CD14-positive monocyte (primary cell): ENCODE data around the gene TNFSF9. TPM values are rescaled to one million over a fixed set of nuclear protein-coding genes. Genes with fewer than 3 reads are reported as not detected.

Experiments
- DNase-seq, 3 donors: peaks; one replicate each; pipeline ENCODE4 v3.0.0-alpha.2; 2011 to 2022
- H2AFZ ChIP-seq: 2 replicates; pipeline ENCODE4 v1.6.0; 2012; ENCODE audit warnings: mild to moderate bottlenecking, low read depth, low read length, inconsistent platforms; ENCODE audit not compliant: insufficient read depth, poor library complexity, severe bottlenecking
- H3K27ac ChIP-seq, 2 donors: 1 replicate in 1 of 2; 2 replicates in 1 of 2; pipeline ENCODE4 v1.5.1; 2012 to 2013; ENCODE audit warnings: low read length in 2 of 2, control low read depth in 1 of 2, inconsistent platforms in 1 of 2, low read depth in 1 of 2, mild to moderate bottlenecking in 1 of 2
- H3K27me3 ChIP-seq, 2 donors: one replicate each; pipeline versions ENCODE4 v1.6.0 to v1.6.1; 2011 to 2013; ENCODE audit warnings: low read length in 2 of 2; ENCODE audit not compliant: control insufficient read depth in 2 of 2, insufficient read depth in 2 of 2
- H3K36me3 ChIP-seq, 2 donors: replicated peaks in 1 of 2; 1 replicate in 1 of 2; 2 replicates in 1 of 2; pipeline versions ENCODE4 v1.5.1 to v1.6.1; 2012 to 2013; ENCODE audit warnings: low read length in 2 of 2, control low read depth in 1 of 2, inconsistent platforms in 1 of 2, mild to moderate bottlenecking in 1 of 2; ENCODE audit not compliant: insufficient read depth in 2 of 2, control insufficient read depth in 1 of 2
- H3K4me1 ChIP-seq, 2 donors: 1 replicate in 1 of 2; 2 replicates in 1 of 2; pipeline versions ENCODE4 v1.5.1 to v1.6.1; 2012 to 2013; ENCODE audit warnings: low read length in 2 of 2, control low read depth in 1 of 2, inconsistent platforms in 1 of 2, mild to moderate bottlenecking in 1 of 2, moderate library complexity in 1 of 2; ENCODE audit not compliant: insufficient read depth in 2 of 2, control insufficient read depth in 1 of 2
- H3K4me2 ChIP-seq: replicated peaks from 2 replicates; pipeline ENCODE3; 2012; ENCODE audit warnings: low read length, moderate library complexity, mild to moderate bottlenecking; ENCODE audit not compliant: poor library complexity, severe bottlenecking; ENCODE audit errors: extremely low read depth
- H3K4me3 ChIP-seq, 3 experiments: fragments of 200-600 bp in 1 of 3; sonication (generic) in 1 of 3; replicated peaks in 1 of 3; 1 replicate in 2 of 3; 2 replicates in 1 of 3; pipeline ENCODE4 v1.5.1; 2011 to 2013; ENCODE audit warnings: low read length in 3 of 3, mild to moderate bottlenecking in 3 of 3, control low read depth in 2 of 3, low read depth in 2 of 3, inconsistent platforms in 1 of 3, moderate library complexity in 1 of 3
- H3K79me2 ChIP-seq: 2 replicates; pipeline ENCODE4 v1.6.0; 2012; ENCODE audit warnings: mild to moderate bottlenecking, control low read depth, inconsistent platforms, low read length, moderate library complexity; ENCODE audit not compliant: insufficient read depth
- H3K9ac ChIP-seq: 2 replicates; pipeline ENCODE4 v1.6.0; 2017; ENCODE audit warnings: low read length, mild to moderate bottlenecking; ENCODE audit not compliant: insufficient read depth, poor library complexity, severe bottlenecking
- H3K9me3 ChIP-seq, 2 donors: replicated peaks in 1 of 2; 1 replicate in 1 of 2; 2 replicates in 1 of 2; pipeline versions ENCODE4 v1.5.1 to v1.6.1; 2012 to 2013; ENCODE audit warnings: low read length in 2 of 2, control low read depth in 1 of 2; ENCODE audit not compliant: control insufficient read depth in 1 of 2, insufficient read depth in 1 of 2
- H4K20me1 ChIP-seq: 2 replicates; pipeline ENCODE4 v1.6.0; 2012; ENCODE audit warnings: mild to moderate bottlenecking, low read length, control low read depth, moderate library complexity; ENCODE audit not compliant: insufficient read depth
- H3K27ac Mint-ChIP-seq, 7 donors: one replicate each; pipeline ENCODE4 v1.8.0; 2020; ENCODE audit warnings: mild to moderate bottlenecking in 7 of 7, mixed read lengths in 7 of 7, moderate library complexity in 6 of 7, inconsistent platforms in 2 of 7
- H3K27me3 Mint-ChIP-seq, 3 donors: one replicate each; pipeline ENCODE4 v1.8.0; 2021 to 2022; ENCODE audit warnings: low read depth in 3 of 3, mild to moderate bottlenecking in 3 of 3, mixed read lengths in 3 of 3, moderate library complexity in 3 of 3, inconsistent platforms in 1 of 3
- H3K36me3 Mint-ChIP-seq, 2 donors: one replicate each; pipeline ENCODE4 v1.8.0; 2020; ENCODE audit warnings: mixed read lengths in 2 of 2, inconsistent platforms in 1 of 2, mild to moderate bottlenecking in 1 of 2
- H3K4me1 Mint-ChIP-seq: one replicate; pipeline ENCODE4 v1.8.0; 2020; ENCODE audit warnings: mild to moderate bottlenecking, mixed read lengths
- H3K4me3 Mint-ChIP-seq, 2 donors: one replicate each; pipeline ENCODE4 v1.8.0; 2020; ENCODE audit warnings: mild to moderate bottlenecking in 2 of 2, mixed read lengths in 2 of 2, moderate library complexity in 1 of 2
- H3K9me3 Mint-ChIP-seq, 7 donors: one replicate each; pipeline ENCODE4 v1.8.0; 2020 to 2022; ENCODE audit warnings: mixed read lengths in 7 of 7, mild to moderate bottlenecking in 6 of 7, moderate library complexity in 6 of 7, inconsistent platforms in 2 of 7
- WGBS: methylation state at CpG from one replicate; pipeline ENCODE4 v1.1.5; 2013; ENCODE audit warnings: missing lambda C conversion rate; ENCODE audit not compliant: insufficient coverage; 5-methylcytosine and 5-hydroxymethylcytosine counted together
- intact Hi-C, 2 donors: fragments of 100-400 bp; cut with micrococcal nuclease; formaldehyde crosslinking; loops; one replicate each; pipeline versions ENCODE4 v1.15.0 to v1.15.1; 2023
- polyA plus RNA-seq, 3 donors: library from polyadenylated mRNA; depleted of rRNA in 1 of 3; unstranded in 2 of 3; stranded (reverse) in 1 of 3; fragments of 300-500 nt in 2 of 3; fragments of >200 nt in 1 of 3; fragmentation: Illumina TruSeq in 2 of 3; gene quantifications; 1 replicate in 2 of 3; 2 replicates in 1 of 3; pipeline ENCODE4 v1.2.3, GENCODE V29; 2012 to 2021
- TF ChIP-seq, protein P1 (sequence below): fragments of 200-600 bp; IDR thresholded peaks from one replicate; pipeline ENCODE4 v1.8.0; 2022; ENCODE audit warnings: antibody characterized with exemption, mild to moderate bottlenecking

The TNFSF9 gene
- polyA plus RNA-seq, 3 donors: 3.7 to 4.9 (median 4.3) TPM

DNA sequence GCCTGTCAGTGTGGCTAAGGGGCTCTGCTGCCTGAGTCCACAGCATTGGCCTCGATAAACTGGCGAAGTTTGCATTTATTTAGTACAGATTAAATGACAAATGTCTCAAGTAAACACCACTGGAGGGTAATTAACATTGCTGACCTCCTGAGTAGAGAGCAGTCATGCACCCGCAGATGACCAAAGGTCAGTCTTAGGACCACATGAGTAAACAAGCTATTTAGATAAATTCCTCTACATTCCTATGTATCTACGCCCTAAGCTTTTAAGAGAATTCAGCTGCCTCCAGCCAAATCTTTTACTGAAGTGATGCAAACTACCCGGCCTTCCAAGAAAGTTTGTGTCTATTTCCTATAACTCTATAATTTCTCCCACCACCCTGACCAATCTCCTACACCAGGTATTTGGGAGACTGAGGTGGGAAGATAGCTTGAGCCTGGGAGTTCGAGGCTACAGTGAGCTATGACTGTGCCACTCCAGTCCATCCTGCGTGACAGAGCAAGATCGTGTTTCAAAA is 37.2 kb downstream of the TNFSF9 start:
- DNase-seq: no peak
- Histone ChIP-seq H4K20me1 (no peaks in the 10 kb centered on the region), H3K9ac (no peak overlapping the region), H3K27me3 (peaks cover 0 to 6% of the 10 kb centered on the region in 2 donors), H3K36me3 (no peaks in the 10 kb centered on the region), H3K9me3 (no peaks in the 10 kb centered on the region), H3K4me3 (no peak overlapping the region), H2AFZ (no peak overlapping the region), H3K4me2 (no peak overlapping the region), H3K27ac (no peak overlapping the region), H3K79me2 (no peaks in the 10 kb centered on the region), H3K4me1 (peaks cover 19 to 20% of the 10 kb centered on the region in 2 donors)
- TF ChIP-seq, protein P1, sequence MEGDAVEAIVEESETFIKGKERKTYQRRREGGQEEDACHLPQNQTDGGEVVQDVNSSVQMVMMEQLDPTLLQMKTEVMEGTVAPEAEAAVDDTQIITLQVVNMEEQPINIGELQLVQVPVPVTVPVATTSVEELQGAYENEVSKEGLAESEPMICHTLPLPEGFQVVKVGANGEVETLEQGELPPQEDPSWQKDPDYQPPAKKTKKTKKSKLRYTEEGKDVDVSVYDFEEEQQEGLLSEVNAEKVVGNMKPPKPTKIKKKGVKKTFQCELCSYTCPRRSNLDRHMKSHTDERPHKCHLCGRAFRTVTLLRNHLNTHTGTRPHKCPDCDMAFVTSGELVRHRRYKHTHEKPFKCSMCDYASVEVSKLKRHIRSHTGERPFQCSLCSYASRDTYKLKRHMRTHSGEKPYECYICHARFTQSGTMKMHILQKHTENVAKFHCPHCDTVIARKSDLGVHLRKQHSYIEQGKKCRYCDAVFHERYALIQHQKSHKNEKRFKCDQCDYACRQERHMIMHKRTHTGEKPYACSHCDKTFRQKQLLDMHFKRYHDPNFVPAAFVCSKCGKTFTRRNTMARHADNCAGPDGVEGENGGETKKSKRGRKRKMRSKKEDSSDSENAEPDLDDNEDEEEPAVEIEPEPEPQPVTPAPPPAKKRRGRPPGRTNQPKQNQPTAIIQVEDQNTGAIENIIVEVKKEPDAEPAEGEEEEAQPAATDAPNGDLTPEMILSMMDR: no peak
- peaks cover 9 to 22% (median 15%) of the 10 kb centered on the region in 7 donors for H3K9me3 Mint-ChIP-seq
- peaks cover 20% of the 10 kb centered on the region for H3K4me1 Mint-ChIP-seq
- H3K4me3 Mint-ChIP-seq: peak overlapping the region in 1 of 2 donors; percentile 26
- H3K36me3 Mint-ChIP-seq: no peaks in the 10 kb centered on the region
- no peak overlapping the region for H3K27ac Mint-ChIP-seq
- WGBS: 100% methylated on average over 1 of the region's 8 CpGs
- intact Hi-C loops: no loop called here
- H3K27me3 Mint-ChIP-seq: peaks cover 6 to 37% (median 10%) of the 10 kb centered on the region in 3 donors

DNA sequence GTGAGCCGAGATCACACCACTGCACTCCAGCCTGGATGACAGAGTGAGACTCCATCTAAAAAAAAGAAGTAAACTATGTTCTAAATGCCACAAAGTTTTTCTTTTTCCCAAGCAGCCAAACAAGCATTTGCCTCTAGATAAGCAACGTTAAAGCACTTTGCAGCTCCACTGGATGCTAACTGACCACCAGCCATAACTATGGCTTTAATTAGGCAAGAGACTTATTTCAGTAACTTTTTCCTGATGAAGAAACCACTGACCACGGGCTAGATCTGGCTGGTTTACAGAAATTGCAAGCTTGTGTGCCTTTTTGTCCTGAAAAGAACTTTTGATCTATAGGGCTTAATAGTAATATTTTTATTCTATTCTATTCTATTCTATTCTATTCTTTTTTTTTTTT is 38.0 kb downstream of the TNFSF9 start:
- no peak for DNase-seq
- Histone ChIP-seq H3K4me3 (no peak overlapping the region), H3K27ac (no peak overlapping the region), H3K4me1 (peaks cover 19 to 21% of the 10 kb centered on the region in 2 donors), H3K4me2 (no peak overlapping the region), H4K20me1 (no peaks in the 10 kb centered on the region), H3K9ac (no peak overlapping the region), H3K36me3 (no peaks in the 10 kb centered on the region), H3K79me2 (no peaks in the 10 kb centered on the region), H3K27me3 (peaks cover 0 to 6% of the 10 kb centered on the region in 2 donors), H2AFZ (no peak overlapping the region), H3K9me3 (no peaks in the 10 kb centered on the region)
- peaks cover 20% of the 10 kb centered on the region for H3K4me1 Mint-ChIP-seq
- H3K27me3 Mint-ChIP-seq: peaks cover 6 to 35% (median 10%) of the 10 kb centered on the region in 3 donors
- no peak overlapping the region for H3K27ac Mint-ChIP-seq
- peaks cover 9 to 19% (median 15%) of the 10 kb centered on the region in 7 donors for H3K9me3 Mint-ChIP-seq
- H3K36me3 Mint-ChIP-seq: no peaks in the 10 kb centered on the region
- TF ChIP-seq, protein P1: no peak
- intact Hi-C loops: no loop called here
- H3K4me3 Mint-ChIP-seq: no peak overlapping the region
- WGBS: 32% methylated on average over 3 of the region's 3 CpGs
